HEK293 (cell line): ENCODE results near the gene SPHK1.

Experiments used
- CTCF ChIA-PET: fragments of 350-600 bp; formaldehyde crosslinking; extraction: SDS; loops from one replicate; lab custom pipeline; 2021; ENCODE audit warnings: antibody characterized with exemption; lab: Yijun Ruan, JAX
- POLR2A ChIA-PET: fragments of 300-600 bp; formaldehyde crosslinking; extraction: SDS; loops from one replicate; lab custom pipeline; 2020; ENCODE audit warnings: antibody characterized with exemption, inconsistent platforms; lab: Yijun Ruan, JAX
- H3K27ac ChIP-seq: fragments of 200-500 bp; sonication (Bioruptor generic); 2 replicates; pipeline ENCODE4 v1.5.1; 2014; ENCODE audit warnings: low read depth, low read length, control low read depth, inconsistent platforms; ENCODE audit errors: extremely low read depth
- H3K36me3 ChIP-seq, 2 experiments: fragments of 200-500 bp in 1 of 2; sonication (Bioruptor generic) in 1 of 2; 1 replicate in 1 of 2; 2 replicates in 1 of 2; pipeline ENCODE4 v1.5.1; 2014 to 2017; ENCODE audit warnings: inconsistent platforms in 2 of 2, low read length in 2 of 2; ENCODE audit not compliant: control insufficient read depth in 2 of 2, insufficient read depth in 1 of 2
- H3K4me1 ChIP-seq: fragments of 200-500 bp; sonication (Bioruptor generic); 2 replicates; pipeline ENCODE4 v1.5.1; 2014; ENCODE audit warnings: mild to moderate bottlenecking, low read length, inconsistent platforms; ENCODE audit not compliant: control insufficient read depth, insufficient read depth
- H3K4me3 ChIP-seq: 2 replicates; pipeline ENCODE4 v1.5.1; 2011; ENCODE audit warnings: low read depth, mild to moderate bottlenecking, control low read depth, low read length, moderate library complexity
- H3K9me3 ChIP-seq: fragments of 200-500 bp; sonication (Bioruptor generic); 2 replicates; pipeline ENCODE4 v1.5.1; 2014; ENCODE audit warnings: low read depth, low read length, inconsistent platforms; ENCODE audit not compliant: control insufficient read depth, insufficient read depth
- GLIS1 ChIP-seq: fragments of 450-650 bp; formaldehyde crosslinking; IDR thresholded peaks from 2 replicates; pipeline ENCODE4 v1.5.1; 2016; ENCODE audit warnings: missing biosample characterization, missing genetic modification characterization
- KLF10 ChIP-seq: fragments of 450-650 bp; IDR thresholded peaks from 2 replicates; pipeline ENCODE4 v1.5.1; 2018; ENCODE audit warnings: missing biosample characterization, mild to moderate bottlenecking, missing genetic modification characterization
- PRDM2 ChIP-seq: fragments of 450-650 bp; formaldehyde crosslinking; IDR thresholded peaks from 2 replicates; pipeline ENCODE4 v1.5.1; 2016; ENCODE audit warnings: missing biosample characterization, missing genetic modification characterization, borderline replicate concordance
- ZBTB20 ChIP-seq: fragments of 450-650 bp; formaldehyde crosslinking; IDR thresholded peaks from 2 replicates; pipeline ENCODE4 v1.5.1; 2016; ENCODE audit warnings: missing biosample characterization, missing genetic modification characterization
- ZEB2 ChIP-seq: fragments of 450-650 bp; formaldehyde crosslinking; IDR thresholded peaks from 2 replicates; pipeline ENCODE4 v1.5.1; 2016; ENCODE audit warnings: missing biosample characterization, missing genetic modification characterization
- ZFP37 ChIP-seq: fragments of 450-650 bp; formaldehyde crosslinking; IDR thresholded peaks from 2 replicates; pipeline ENCODE4 v1.5.1; 2016; ENCODE audit warnings: missing biosample characterization, missing genetic modification characterization
- ZNF133 ChIP-seq: fragments of 450-650 bp; formaldehyde crosslinking; IDR thresholded peaks from 2 replicates; pipeline ENCODE4 v1.5.1; 2016; ENCODE audit warnings: missing biosample characterization, missing genetic modification characterization
- ZNF138 ChIP-seq: fragments of 450-650 bp; formaldehyde crosslinking; IDR thresholded peaks from 2 replicates; pipeline ENCODE4 v1.5.1; 2016; ENCODE audit warnings: missing biosample characterization, missing genetic modification characterization, borderline replicate concordance
- ZNF214 ChIP-seq: fragments of 450-650 bp; formaldehyde crosslinking; IDR thresholded peaks from 2 replicates; pipeline ENCODE4 v1.5.1; 2017; ENCODE audit warnings: missing biosample characterization, mild to moderate bottlenecking, missing genetic modification characterization, borderline replicate concordance
- ZNF266 ChIP-seq: fragments of 450-650 bp; formaldehyde crosslinking; IDR thresholded peaks from 2 replicates; pipeline ENCODE4 v1.5.1; 2016; ENCODE audit warnings: missing biosample characterization, missing genetic modification characterization, low read depth
- ZNF501 ChIP-seq: fragments of 450-650 bp; formaldehyde crosslinking; IDR thresholded peaks from 2 replicates; pipeline ENCODE4 v1.5.1; 2016; ENCODE audit warnings: missing biosample characterization, missing genetic modification characterization
- ZNF529 ChIP-seq: fragments of 450-650 bp; formaldehyde crosslinking; IDR thresholded peaks from 2 replicates; pipeline ENCODE4 v1.5.1; 2017; ENCODE audit warnings: missing genetic modification characterization, missing biosample characterization; ENCODE audit not compliant: insufficient replicate concordance
- ZNF571 ChIP-seq: fragments of 450-650 bp; formaldehyde crosslinking; IDR thresholded peaks from 2 replicates; pipeline ENCODE4 v1.5.0; 2017; ENCODE audit warnings: missing biosample characterization, missing genetic modification characterization
- ZNF654 ChIP-seq: fragments of 450-650 bp; formaldehyde crosslinking; IDR thresholded peaks from 2 replicates; pipeline ENCODE4 v1.5.1; 2016; ENCODE audit warnings: low read depth, missing biosample characterization, missing genetic modification characterization
- ZNF792 ChIP-seq: fragments of 450-650 bp; formaldehyde crosslinking; IDR thresholded peaks from 2 replicates; pipeline ENCODE4 v1.5.1; 2016; ENCODE audit warnings: missing biosample characterization, missing genetic modification characterization
- ZSCAN23 ChIP-seq: fragments of 450-650 bp; formaldehyde crosslinking; IDR thresholded peaks from 2 replicates; pipeline ENCODE4 v1.5.1; 2016; ENCODE audit warnings: missing biosample characterization, missing genetic modification characterization
- TF ChIP-seq, protein P1 (sequence below): fragments of 450-650 bp; formaldehyde crosslinking; IDR thresholded peaks from 2 replicates; pipeline ENCODE4 v1.5.1; 2016; ENCODE audit warnings: missing biosample characterization, missing genetic modification characterization, borderline replicate concordance
- TF ChIP-seq, protein P2 (sequence below): fragments of 450-650 bp; formaldehyde crosslinking; IDR thresholded peaks from 2 replicates; pipeline ENCODE4 v1.5.1; 2016; ENCODE audit warnings: missing biosample characterization, missing genetic modification characterization
- TF ChIP-seq, protein P3 (sequence below): fragments of 450-650 bp; formaldehyde crosslinking; IDR thresholded peaks from 2 replicates; pipeline ENCODE4 v1.5.1; 2016; ENCODE audit warnings: missing biosample characterization, missing genetic modification characterization

SPHK1 gene

DNA sequence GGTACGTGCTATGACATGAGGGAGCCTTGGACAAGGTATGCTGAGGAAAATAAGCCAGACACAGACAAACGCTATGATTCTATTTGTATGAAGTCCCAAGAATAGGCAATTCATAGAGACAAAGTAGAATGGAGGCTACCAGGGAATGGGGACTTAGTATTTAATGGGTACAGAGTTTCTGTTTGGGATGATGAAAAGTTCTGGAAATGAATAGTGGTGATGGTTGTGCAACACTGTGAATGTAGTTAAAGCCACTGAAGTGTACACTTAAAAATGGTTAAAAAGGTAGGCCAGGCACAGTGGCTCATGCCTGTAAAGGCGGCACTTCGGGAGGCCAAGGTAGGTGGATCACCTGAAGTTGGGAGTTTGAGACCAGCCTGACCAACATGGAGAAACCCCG lies 33.9 kb upstream of the SPHK1 start:
- TF ChIP-seq ZNF266 (tag by site-specific recombination) (no peak), ZBTB20 (tag by site-specific recombination) (no peak), ZEB2 (tag by site-specific recombination) (no peak), ZNF501 (tag by site-specific recombination) (no peak), KLF10 (tag by site-specific recombination) (no peak), ZFP37 (no peak), ZNF792 (tag by site-specific recombination) (no peak), ZNF654 (no peak), GLIS1 (tag by site-specific recombination) (no peak), ZSCAN23 (no peak), ZNF529 (tag by site-specific recombination) (no peak), ZNF133 (tag by site-specific recombination) (no peak), ZNF138 (no peak), ZNF214 (tag by site-specific recombination) (no peak), PRDM2 (tag by site-specific recombination) (no peak), ZNF571 (no peak)
- TF ChIP-seq, protein P1, sequence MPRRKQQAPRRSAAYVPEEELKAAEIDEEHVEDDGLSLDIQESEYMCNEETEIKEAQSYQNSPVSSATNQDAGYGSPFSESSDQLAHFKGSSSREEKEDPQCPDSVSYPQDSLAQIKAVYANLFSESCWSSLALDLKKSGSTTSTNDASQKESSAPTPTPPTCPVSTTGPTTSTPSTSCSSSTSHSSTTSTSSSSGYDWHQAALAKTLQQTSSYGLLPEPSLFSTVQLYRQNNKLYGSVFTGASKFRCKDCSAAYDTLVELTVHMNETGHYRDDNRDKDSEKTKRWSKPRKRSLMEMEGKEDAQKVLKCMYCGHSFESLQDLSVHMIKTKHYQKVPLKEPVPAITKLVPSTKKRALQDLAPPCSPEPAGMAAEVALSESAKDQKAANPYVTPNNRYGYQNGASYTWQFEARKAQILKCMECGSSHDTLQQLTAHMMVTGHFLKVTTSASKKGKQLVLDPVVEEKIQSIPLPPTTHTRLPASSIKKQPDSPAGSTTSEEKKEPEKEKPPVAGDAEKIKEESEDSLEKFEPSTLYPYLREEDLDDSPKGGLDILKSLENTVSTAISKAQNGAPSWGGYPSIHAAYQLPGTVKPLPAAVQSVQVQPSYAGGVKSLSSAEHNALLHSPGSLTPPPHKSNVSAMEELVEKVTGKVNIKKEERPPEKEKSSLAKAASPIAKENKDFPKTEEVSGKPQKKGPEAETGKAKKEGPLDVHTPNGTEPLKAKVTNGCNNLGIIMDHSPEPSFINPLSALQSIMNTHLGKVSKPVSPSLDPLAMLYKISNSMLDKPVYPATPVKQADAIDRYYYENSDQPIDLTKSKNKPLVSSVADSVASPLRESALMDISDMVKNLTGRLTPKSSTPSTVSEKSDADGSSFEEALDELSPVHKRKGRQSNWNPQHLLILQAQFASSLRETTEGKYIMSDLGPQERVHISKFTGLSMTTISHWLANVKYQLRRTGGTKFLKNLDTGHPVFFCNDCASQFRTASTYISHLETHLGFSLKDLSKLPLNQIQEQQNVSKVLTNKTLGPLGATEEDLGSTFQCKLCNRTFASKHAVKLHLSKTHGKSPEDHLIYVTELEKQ (tag by site-specific recombination): no peak
- TF ChIP-seq, protein P2, sequence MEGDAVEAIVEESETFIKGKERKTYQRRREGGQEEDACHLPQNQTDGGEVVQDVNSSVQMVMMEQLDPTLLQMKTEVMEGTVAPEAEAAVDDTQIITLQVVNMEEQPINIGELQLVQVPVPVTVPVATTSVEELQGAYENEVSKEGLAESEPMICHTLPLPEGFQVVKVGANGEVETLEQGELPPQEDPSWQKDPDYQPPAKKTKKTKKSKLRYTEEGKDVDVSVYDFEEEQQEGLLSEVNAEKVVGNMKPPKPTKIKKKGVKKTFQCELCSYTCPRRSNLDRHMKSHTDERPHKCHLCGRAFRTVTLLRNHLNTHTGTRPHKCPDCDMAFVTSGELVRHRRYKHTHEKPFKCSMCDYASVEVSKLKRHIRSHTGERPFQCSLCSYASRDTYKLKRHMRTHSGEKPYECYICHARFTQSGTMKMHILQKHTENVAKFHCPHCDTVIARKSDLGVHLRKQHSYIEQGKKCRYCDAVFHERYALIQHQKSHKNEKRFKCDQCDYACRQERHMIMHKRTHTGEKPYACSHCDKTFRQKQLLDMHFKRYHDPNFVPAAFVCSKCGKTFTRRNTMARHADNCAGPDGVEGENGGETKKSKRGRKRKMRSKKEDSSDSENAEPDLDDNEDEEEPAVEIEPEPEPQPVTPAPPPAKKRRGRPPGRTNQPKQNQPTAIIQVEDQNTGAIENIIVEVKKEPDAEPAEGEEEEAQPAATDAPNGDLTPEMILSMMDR (tag by site-specific recombination): no peak
- TF ChIP-seq, protein P3, sequence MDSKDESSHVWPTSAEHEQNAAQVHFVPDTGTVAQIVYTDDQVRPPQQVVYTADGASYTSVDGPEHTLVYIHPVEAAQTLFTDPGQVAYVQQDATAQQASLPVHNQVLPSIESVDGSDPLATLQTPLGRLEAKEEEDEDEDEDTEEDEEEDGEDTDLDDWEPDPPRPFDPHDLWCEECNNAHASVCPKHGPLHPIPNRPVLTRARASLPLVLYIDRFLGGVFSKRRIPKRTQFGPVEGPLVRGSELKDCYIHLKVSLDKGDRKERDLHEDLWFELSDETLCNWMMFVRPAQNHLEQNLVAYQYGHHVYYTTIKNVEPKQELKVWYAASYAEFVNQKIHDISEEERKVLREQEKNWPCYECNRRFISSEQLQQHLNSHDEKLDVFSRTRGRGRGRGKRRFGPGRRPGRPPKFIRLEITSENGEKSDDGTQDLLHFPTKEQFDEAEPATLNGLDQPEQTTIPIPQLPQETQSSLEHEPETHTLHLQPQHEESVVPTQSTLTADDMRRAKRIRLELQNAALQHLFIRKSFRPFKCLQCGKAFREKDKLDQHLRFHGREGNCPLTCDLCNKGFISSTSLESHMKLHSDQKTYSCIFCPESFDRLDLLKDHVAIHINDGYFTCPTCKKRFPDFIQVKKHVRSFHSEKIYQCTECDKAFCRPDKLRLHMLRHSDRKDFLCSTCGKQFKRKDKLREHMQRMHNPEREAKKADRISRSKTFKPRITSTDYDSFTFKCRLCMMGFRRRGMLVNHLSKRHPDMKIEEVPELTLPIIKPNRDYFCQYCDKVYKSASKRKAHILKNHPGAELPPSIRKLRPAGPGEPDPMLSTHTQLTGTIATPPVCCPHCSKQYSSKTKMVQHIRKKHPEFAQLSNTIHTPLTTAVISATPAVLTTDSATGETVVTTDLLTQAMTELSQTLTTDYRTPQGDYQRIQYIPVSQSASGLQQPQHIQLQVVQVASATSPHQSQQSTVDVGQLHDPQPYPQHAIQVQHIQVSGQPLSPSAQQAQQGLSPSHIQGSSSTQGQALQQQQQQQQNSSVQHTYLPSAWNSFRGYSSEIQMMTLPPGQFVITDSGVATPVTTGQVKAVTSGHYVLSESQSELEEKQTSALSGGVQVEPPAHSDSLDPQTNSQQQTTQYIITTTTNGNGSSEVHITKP (tag by site-specific recombination): no peak
- TF ChIP-seq, all 188 proteins: peak for 0
- CTCF ChIA-PET: interaction anchor here (0.7 to 1.0 kb wide), 2 partner anchors 21 to 242 kb away, joined by 3 to 4 read pairs; no protein-coding TSS in a partner anchor
- POLR2A ChIA-PET: no interaction called here

More for the DNA sequence above, 33.9 kb upstream of the SPHK1 start:
- Histone ChIP-seq H3K27ac (no peak overlapping the region), H3K4me1 (peaks cover 12% of the 10 kb centered on the region; the same call in 1 of the 2 replicates), H3K36me3 (peaks cover 29 to 39% of the 10 kb centered on the region in 2 experiments), H3K4me3 (no peak overlapping the region), H3K9me3 (no peaks in the 10 kb centered on the region)
